Limb (tissue), 2 donors: ENCODE data around the gene STK32A.
"Not testable (repeated sequence)": the region's sequence is repeated elsewhere in the genome, so short reads cannot be mapped to it uniquely, and the experiment has no call there.

Experiments used
- DNase-seq, 2 donors: peaks; one replicate each; pipeline ENCODE4 v3.0.0-alpha.2; 2016; ENCODE audit errors: extremely low spot score in 2 of 2

STK32A gene

GRCh38 chr5:147234825-147235635 is at the start of gene STK32A:
Gene STK32A, plus strand, starts transcription at chr5:147235026. Its CDS starts 4,609 bp downstream, at chr5:147239635.
- DNase-seq, result peak; percentile 30 to 75

- no peak for DNase-seq
These were observed 47.7 kb upstream of the STK32A start for GRCh38 chr5:147187099-147187540.

GRCh38 chr5:147188200-147189108 is 46.4 kb upstream of the STK32A start:
- peak; percentile 42 to 84 for DNase-seq

GRCh38 chr5:147189109-147189424 is 45.8 kb upstream of the STK32A start:
- DNase-seq, result no peak

- no peak for DNase-seq
These were observed 44.5 kb upstream of the STK32A start for GRCh38 chr5:147190331-147190730.

GRCh38 chr5:147193123-147193522 is 41.7 kb upstream of the STK32A start:
- no peak for DNase-seq

- no peak for DNase-seq
These were observed 34.8 kb upstream of the STK32A start for GRCh38 chr5:147200004-147200403.

GRCh38 chr5:147203213-147203612 is 31.6 kb upstream of the STK32A start:
- DNase-seq, result no peak

GRCh38 chr5:147204576-147204975 is 30.2 kb upstream of the STK32A start:
- no peak for DNase-seq

- DNase-seq, result peak in 1 of 2 donors; percentile 48
These were observed 26.7 kb upstream of the STK32A start for GRCh38 chr5:147208134-147208533.

GRCh38 chr5:147216552-147217154 is 18.2 kb upstream of the STK32A start:
- DNase-seq, result no peak

GRCh38 chr5:147223343-147223742 is 11.5 kb upstream of the STK32A start:
- DNase-seq, result no peak

GRCh38 chr5:147223948-147224791 is 10.7 kb upstream of the STK32A start:
- peak in 1 of 2 donors; percentile 36 for DNase-seq

GRCh38 chr5:147225938-147226337 is 8.9 kb upstream of the STK32A start:
- no peak for DNase-seq

GRCh38 chr5:147226512-147226911 is 8.3 kb upstream of the STK32A start:
- no peak for DNase-seq

- DNase-seq, result no peak
These were observed 494 bp upstream of the STK32A start for GRCh38 chr5:147234239-147234824.

GRCh38 chr5:147240266-147240985 is 5.6 kb downstream of the STK32A start:
- DNase-seq, result no peak

GRCh38 chr5:147243238-147243637 is 8.4 kb downstream of the STK32A start:
- not testable (repeated sequence) for DNase-seq

GRCh38 chr5:147245381-147246165 is 10.7 kb downstream of the STK32A start:
- DNase-seq, result no peak
